ENCODE data around the gene GTF2A1. TPM values are rescaled to one million over a fixed set of nuclear protein-coding genes. Genes with fewer than 3 reads are reported as not detected.
"Not testable (repeated sequence)": the region's sequence is repeated elsewhere in the genome, so short reads cannot be mapped to it uniquely, and the experiment has no call there.

Gene GTF2A1
- total RNA-seq, 1 donor from 2014 or later = 17.1 TPM

GRCh38 chr14:81236138-81236537, 15.4 kb upstream of the GTF2A1 start:
- intact Hi-C loops (cut with DNase I) = no loop called here
- no peak for DNase-seq
- ATAC-seq (ENCODE audit: poor library complexity) = no peak

- no peak for ATAC-seq (ENCODE audit: poor library complexity)
- intact Hi-C loops (cut with DNase I) = no loop called here
- DNase-seq = no peak
Measured at GRCh38 chr14:81235096-81235495, 14.3 kb upstream of the GTF2A1 start.

- intact Hi-C loops (cut with DNase I) = no loop called here
- DNase-seq (no peak), ATAC-seq (ENCODE audit: poor library complexity) (no peak)
Measured at GRCh38 chr14:81234278-81234677, 13.5 kb upstream of the GTF2A1 start.

DNA sequence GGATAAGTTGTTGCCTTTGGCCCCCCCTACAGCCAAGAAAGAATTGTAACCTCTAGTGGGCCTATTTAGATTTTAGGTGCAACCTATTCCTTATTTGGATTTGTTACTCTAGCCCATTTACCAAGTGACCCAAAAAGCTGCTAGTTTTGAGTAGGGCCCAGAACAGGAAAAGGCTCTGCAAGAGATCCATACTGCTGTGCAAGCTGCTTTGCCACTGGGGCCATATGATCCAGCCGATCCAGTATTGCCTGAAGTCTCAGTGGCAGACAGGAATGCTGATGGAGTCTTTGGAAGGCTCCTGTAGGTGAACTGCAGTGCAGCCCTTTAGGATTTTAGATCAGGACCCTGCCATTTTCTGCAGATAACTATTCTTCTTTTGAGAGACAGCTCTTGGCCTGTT, 12.9 kb upstream of the GTF2A1 start:
- ATAC-seq (ENCODE audit: poor library complexity) = no peak
- DNase-seq = no peak
- intact Hi-C loops (cut with DNase I) = no loop called here

- intact Hi-C loops (cut with DNase I) = no loop called here
- no peak for ATAC-seq (ENCODE audit: poor library complexity)
- no peak for DNase-seq
Measured at GRCh38 chr14:81231540-81231939, 10.8 kb upstream of the GTF2A1 start.

- intact Hi-C loops (cut with DNase I) = no loop called here
- DNase-seq = no peak
Measured at GRCh38 chr14:81224222-81224621, 3.5 kb upstream of the GTF2A1 start.

GRCh38 chr14:81223788-81224187, 3.0 kb upstream of the GTF2A1 start:
- DNase-seq; ATAC-seq (ENCODE audit: poor library complexity); intact Hi-C loops (cut with DNase I): not testable (repeated sequence)

More at GRCh38 chr14:81224222-81224621, 3.5 kb upstream of the GTF2A1 start:
- no peak for ATAC-seq (ENCODE audit: poor library complexity)

- intact Hi-C loops (cut with DNase I) = no loop called here
- ATAC-seq (ENCODE audit: poor library complexity) (no peak), DNase-seq (no peak)
Measured at GRCh38 chr14:81222691-81223090, 1.9 kb upstream of the GTF2A1 start.

DNA sequence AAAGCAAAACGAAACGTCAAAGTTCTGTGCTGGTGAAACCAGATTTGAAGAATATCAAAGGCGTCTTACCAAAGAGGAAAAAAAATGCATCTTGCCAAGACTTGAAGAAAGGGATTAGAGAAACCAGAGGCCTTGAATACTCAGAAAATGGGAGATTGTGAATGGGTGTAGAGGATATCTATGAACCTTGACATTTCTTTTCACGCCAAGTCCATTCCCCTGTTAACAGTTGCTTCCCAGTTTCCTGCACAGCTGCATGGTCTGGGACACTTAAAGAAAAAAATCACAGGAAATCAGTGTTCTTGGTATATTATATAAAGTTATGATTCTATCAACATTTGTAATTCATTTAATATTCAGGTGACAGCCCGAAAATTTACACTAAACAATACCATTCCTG, 1.4 kb upstream of the GTF2A1 start:
- intact Hi-C loops (cut with DNase I) = no loop called here
- ATAC-seq (ENCODE audit: poor library complexity) (no peak), DNase-seq (no peak)

GRCh38 chr14:81221579-81222102, 882 bp upstream of the GTF2A1 start:
- intact Hi-C loops (cut with DNase I) = no loop called here
- ATAC-seq (ENCODE audit: poor library complexity) (no peak), DNase-seq (no peak)

DNA sequence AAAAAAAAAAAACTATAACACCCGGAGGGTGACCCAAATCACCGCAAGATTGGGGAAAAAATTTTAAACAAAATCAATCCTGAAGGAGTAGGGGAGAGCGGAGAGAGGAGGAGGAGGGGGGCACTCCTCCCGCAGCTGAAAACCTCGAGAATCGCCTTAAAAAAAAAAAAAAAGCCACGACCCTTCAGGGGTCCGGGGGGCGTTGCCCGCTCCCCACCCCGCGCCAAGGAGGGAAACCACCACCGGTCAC, 254 bp downstream of the GTF2A1 start:
- intact Hi-C loops (cut with DNase I) = no loop called here
- ATAC-seq (ENCODE audit: poor library complexity) = no peak
- DNase-seq = no peak

DNA sequence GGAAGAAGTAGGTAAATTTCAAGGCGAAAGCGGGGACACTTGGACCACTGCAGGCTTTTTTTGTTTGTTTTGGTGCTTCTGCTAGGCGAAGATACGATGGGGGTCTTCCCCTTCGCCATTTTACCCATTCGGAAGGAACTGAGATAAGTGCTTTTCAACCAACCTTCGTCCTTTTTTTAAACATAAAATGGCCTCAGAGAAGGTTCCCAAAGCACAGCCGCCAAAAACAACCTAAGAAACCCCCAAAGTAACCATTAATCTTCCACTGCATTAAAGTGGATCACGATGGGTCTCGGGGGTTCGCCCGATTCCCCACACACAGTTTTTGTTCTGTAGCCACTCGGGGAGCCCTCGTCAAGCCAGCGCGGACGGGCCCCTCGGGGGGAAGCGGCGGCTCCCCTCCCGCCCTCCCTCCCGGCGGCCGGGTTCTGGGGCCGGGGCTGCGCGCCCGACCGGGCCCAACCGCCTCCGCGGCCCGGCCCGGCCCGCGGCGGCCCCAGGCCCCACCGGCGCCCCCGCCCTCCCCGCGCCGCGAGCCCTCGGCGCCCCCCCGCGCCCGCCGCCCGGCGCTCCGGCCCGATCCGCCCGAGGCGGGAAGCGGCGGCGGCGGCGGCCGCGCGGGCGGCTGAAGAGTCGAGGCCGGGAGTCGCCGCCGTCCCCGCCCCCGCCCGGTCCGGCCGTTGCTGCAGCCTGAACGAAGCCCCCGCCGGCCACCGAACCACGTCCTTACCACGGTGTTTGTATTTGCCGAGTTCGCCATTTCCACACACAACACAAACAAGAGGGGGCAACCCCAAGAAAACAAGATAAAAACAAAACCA, 790 bp downstream of the GTF2A1 start:
- intact Hi-C loops (cut with DNase I) = loop anchor here (10.0 kb wide), 1 partner anchor 225 kb away; no protein-coding TSS in a partner anchor
- DNase-seq = peak; percentile 60
- peak; percentile 8 for ATAC-seq (ENCODE audit: poor library complexity)

DNA sequence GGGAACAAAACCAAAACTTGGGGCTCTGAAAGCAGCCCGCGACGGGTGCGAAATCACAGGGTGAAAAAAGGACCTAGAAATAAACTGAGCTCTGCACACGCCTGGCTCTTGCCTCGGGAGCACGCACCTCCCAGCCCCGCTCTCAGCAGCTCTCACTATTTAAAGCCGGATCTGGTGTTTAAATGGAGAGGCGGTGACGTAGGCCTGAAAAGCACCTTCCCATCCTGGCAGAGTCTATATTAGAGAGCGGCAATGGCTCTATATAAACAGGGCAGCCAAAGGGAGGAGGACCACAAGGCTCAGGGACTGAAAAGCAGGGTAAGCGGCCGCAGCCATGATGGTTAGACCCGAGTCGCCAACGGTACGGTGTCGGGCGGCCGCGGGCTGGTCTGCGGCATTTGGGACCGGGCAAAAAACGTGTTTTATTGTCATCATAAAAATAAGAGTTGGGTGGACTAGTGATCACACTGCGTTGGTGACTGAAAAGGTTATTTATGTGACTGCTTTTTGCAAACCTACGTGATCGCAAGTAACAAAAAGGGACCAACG, 1.5 kb downstream of the GTF2A1 start:
- intact Hi-C loops (cut with DNase I) = loop anchor here (10.0 kb wide), 1 partner anchor 224 kb away; no protein-coding TSS in a partner anchor
- DNase-seq (peak; percentile 91), ATAC-seq (ENCODE audit: poor library complexity) (peak; percentile 76)

- intact Hi-C loops (cut with DNase I) = loop anchor here (10.0 kb wide), 1 partner anchor 217 kb away; no protein-coding TSS in a partner anchor
- ATAC-seq (ENCODE audit: poor library complexity) (peak; percentile 93), DNase-seq (peak; percentile 64)
Measured at GRCh38 chr14:81211844-81212243, 8.9 kb downstream of the GTF2A1 start.

GRCh38 chr14:81209167-81209836, 11.5 kb downstream of the GTF2A1 start:
- intact Hi-C loops (cut with DNase I) = no loop called here
- DNase-seq (no peak), ATAC-seq (ENCODE audit: poor library complexity) (no peak)

GRCh38 chr14:81208489-81208888, 12.3 kb downstream of the GTF2A1 start:
- DNase-seq (peak; percentile 66), ATAC-seq (ENCODE audit: poor library complexity) (no peak)
- intact Hi-C loops (cut with DNase I) = no loop called here

GRCh38 chr14:81206115-81206514, 14.6 kb downstream of the GTF2A1 start:
- intact Hi-C loops (cut with DNase I) = no loop called here
- no peak for DNase-seq
- ATAC-seq (ENCODE audit: poor library complexity) = peak; percentile 27

- intact Hi-C loops (cut with DNase I) = no loop called here
- no peak for DNase-seq
- peak; percentile 70 for ATAC-seq (ENCODE audit: poor library complexity)
Measured at GRCh38 chr14:81205639-81206038, 15.1 kb downstream of the GTF2A1 start.

DNA sequence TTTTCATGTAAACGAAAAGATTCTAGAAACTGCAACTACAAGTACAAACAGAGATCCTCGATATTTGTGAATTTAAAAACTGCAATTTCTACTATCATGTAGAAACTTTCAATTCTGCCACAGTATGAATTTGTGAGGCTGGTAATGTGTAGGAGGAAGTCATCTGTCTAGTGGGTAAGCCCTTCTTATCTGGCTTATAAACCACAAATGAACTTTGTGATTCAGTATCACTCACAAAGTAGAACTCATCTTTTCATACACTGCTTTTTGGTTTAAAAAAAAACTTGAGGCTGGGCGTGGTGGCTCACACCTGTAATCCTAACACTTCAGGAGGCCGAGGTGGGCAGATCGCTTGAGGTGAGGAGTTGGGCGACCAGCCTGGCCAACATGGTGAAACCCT, 20.7 kb downstream of the GTF2A1 start:
- intact Hi-C loops (cut with DNase I) = no loop called here
- no peak for ATAC-seq (ENCODE audit: poor library complexity)
- DNase-seq = no peak

GRCh38 chr14:81199084-81199483, 21.7 kb downstream of the GTF2A1 start:
- intact Hi-C loops (cut with DNase I) = no loop called here
- ATAC-seq (ENCODE audit: poor library complexity) = no peak
- no peak for DNase-seq

Data from Right ventricle myocardium superior (tissue), 1 donor.